HG03196 (cell line): ENCODE data around the gene GPR55.

Source experiments
- ATAC-seq: cut with Tn5 transposase; IDR thresholded peaks from one replicate; pipeline ENCODE4 v1.9.1; 2021; ENCODE audit not compliant: unreplicated experiment

The GPR55 gene

GRCh38 chr2:230868947-230869913 lies 55.8 kb downstream of the GPR55 start:
- ATAC-seq: no peak

- ATAC-seq: no peak
Measured at GRCh38 chr2:230868161-230868946, 56.7 kb downstream of the GPR55 start.

GRCh38 chr2:230866756-230867523 lies 58.1 kb downstream of the GPR55 start:
- no peak for ATAC-seq

- no peak for ATAC-seq
Measured at GRCh38 chr2:230865766-230866755, 59.0 kb downstream of the GPR55 start.

- no peak for ATAC-seq
Measured at GRCh38 chr2:230865307-230865765, 59.7 kb downstream of the GPR55 start.

- ATAC-seq: peak; percentile 55
Measured at GRCh38 chr2:230864605-230865306, 60.3 kb downstream of the GPR55 start, which contains the start of gene ITM2C. Gene ITM2C, plus strand, starts transcription at chr2:230864942. Its CDS starts 84 bp downstream, at chr2:230865026.

- ATAC-seq: no peak
Measured at GRCh38 chr2:230864122-230864604, 60.9 kb downstream of the GPR55 start.

GRCh38 chr2:230863442-230864121 lies 61.5 kb downstream of the GPR55 start:
- no peak for ATAC-seq

- ATAC-seq: no peak
Measured at GRCh38 chr2:230863031-230863430, 62.0 kb downstream of the GPR55 start.

- no peak for ATAC-seq
Measured at GRCh38 chr2:230862292-230862691, 62.8 kb downstream of the GPR55 start.

- no peak for ATAC-seq
Measured at GRCh38 chr2:230861552-230862255, 63.3 kb downstream of the GPR55 start.
